Gastrocnemius medialis (tissue), 4 donors: ENCODE data around the gene CUX1.

Experiments used
- POLR2A ChIP-seq, 2 donors: fragments of 450-650 bp; IDR thresholded peaks; one replicate each; pipeline ENCODE4 v1.6.1; 2017; ENCODE audit warnings: antibody characterized with exemption in 2 of 2, mild to moderate bottlenecking in 2 of 2, moderate library complexity in 2 of 2
- TF ChIP-seq, protein P1 (sequence below), 5 experiments: fragments of 450-650 bp in 3 of 5; fragments of 200-600 bp in 2 of 5; sonication (generic) in 2 of 5; IDR thresholded peaks in 4 of 5; conservative IDR thresholded peaks in 1 of 5; 1 replicate in 4 of 5; 2 replicates in 1 of 5; pipeline ENCODE4 v1.5.1; 2016 to 2019; ENCODE audit warnings: antibody characterized with exemption in 5 of 5, mild to moderate bottlenecking in 3 of 5, moderate library complexity in 3 of 5

DNA sequence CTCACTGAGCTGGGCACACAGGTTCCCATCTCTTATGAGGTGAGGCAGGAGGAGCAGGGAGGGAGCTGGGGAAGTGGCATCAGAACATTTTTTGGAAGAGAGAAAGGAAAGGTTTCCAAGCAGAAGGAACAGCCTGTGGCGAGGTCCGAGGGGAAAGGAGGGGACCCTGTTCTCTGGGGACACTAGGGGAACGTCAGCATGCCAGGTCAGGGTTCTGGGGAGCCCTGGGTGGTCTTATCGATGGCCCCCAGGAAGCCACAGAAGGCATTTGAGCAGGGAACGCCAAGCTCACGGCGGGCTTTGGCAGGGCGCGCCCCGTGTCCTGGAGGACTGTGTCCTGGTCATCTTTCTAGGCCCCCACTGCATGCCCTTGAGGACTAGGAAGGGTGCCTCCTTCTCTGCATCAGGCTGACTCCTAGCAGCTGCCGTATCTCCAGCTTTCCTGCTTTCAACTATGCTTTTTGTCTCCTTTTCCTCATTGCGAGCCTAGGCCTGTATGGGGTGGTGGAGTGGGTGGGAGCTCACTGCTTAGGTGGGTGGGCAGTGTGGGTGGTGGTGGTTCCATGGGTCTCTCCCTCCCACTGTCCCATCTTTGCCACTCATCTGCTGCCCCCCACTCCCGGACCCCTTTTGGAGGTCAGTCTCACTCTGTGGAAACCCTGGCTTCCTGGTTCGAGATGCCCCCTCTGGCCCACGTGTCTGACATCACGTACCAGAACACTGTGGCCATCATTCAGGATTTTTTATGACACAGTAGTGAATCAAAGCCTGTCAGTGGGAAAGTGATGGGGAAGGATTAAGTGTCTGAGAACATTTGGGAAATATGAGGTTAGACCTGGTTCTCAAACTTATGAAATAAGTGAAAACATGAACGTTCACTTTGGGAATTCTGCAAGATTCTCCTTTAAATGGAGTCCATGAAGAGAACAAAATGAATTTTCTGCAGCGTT lies 89.1 kb downstream of the CUX1 start:
- TF ChIP-seq, protein P1, sequence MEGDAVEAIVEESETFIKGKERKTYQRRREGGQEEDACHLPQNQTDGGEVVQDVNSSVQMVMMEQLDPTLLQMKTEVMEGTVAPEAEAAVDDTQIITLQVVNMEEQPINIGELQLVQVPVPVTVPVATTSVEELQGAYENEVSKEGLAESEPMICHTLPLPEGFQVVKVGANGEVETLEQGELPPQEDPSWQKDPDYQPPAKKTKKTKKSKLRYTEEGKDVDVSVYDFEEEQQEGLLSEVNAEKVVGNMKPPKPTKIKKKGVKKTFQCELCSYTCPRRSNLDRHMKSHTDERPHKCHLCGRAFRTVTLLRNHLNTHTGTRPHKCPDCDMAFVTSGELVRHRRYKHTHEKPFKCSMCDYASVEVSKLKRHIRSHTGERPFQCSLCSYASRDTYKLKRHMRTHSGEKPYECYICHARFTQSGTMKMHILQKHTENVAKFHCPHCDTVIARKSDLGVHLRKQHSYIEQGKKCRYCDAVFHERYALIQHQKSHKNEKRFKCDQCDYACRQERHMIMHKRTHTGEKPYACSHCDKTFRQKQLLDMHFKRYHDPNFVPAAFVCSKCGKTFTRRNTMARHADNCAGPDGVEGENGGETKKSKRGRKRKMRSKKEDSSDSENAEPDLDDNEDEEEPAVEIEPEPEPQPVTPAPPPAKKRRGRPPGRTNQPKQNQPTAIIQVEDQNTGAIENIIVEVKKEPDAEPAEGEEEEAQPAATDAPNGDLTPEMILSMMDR (IDR thresholded peaks at IDR 0.05 in 4 of 5, conservative IDR thresholded peaks at IDR 0.05 in 1 of 5) = no peak
- no peak for TF ChIP-seq POLR2A (IDR thresholded peaks at IDR 0.05)
